Left lung (tissue), 10 donors: ENCODE measurements around the gene PFKM. TPM values are rescaled to one million over a fixed set of nuclear protein-coding genes. Genes with fewer than 3 reads are reported as not detected.
A peak's percentile ranks its signal among the peaks of the same experiment; 100 is the strongest.

ENCODE experiments used
- ATAC-seq: fragments of 200-7000 bp; cut with Tn5 transposase; one replicate; pipeline ENCODE4 v1.9.1; 2020; ENCODE audit warnings: moderate library complexity
- DNase-seq, 4 donors: peaks; one replicate each; pipeline ENCODE4 v3.0.0-alpha.2; 2013 to 2020
- H3K27ac ChIP-seq, 2 donors: fragments of 200-600 bp; sonication (generic) in 1 of 2; one replicate each; pipeline versions ENCODE4 v1.5.0 to v1.8.0; 2020 to 2021
- H3K27me3 ChIP-seq, 2 donors: fragments of 200-600 bp; sonication (generic) in 1 of 2; one replicate each; pipeline versions ENCODE4 v1.5.0 to v1.8.0; 2020 to 2021
- H3K36me3 ChIP-seq, 2 donors: fragments of 200-600 bp; sonication (generic) in 1 of 2; one replicate each; pipeline versions ENCODE4 v1.5.0 to v1.8.0; 2020 to 2021
- H3K4me1 ChIP-seq, 2 donors: fragments of 200-600 bp; one replicate each; pipeline ENCODE4 v1.8.0; 2021
- H3K4me3 ChIP-seq, 2 donors: fragments of 200-600 bp; sonication (generic) in 1 of 2; one replicate each; pipeline versions ENCODE4 v1.5.0 to v1.8.0; 2020 to 2021; ENCODE audit warnings: mild to moderate bottlenecking in 1 of 2
- H3K9me3 ChIP-seq, 2 donors: fragments of 200-600 bp; sonication (generic) in 1 of 2; one replicate each; pipeline versions ENCODE4 v1.5.0 to v1.8.0; 2020 to 2021
- intact Hi-C, 2 donors: fragments of 100-400 bp; cut with DNase I; formaldehyde crosslinking; loops; one replicate each; pipeline versions ENCODE4 v1.11.2 to v1.14.2; 2022
- polyA plus RNA-seq, 6 donors: library from polyadenylated mRNA; unstranded; fragments of 120-200 nt; gene quantifications; one replicate each; pipeline ENCODE4 v1.2.1, GENCODE V29; 2013; ENCODE audit not compliant: insufficient read length in 6 of 6
- total RNA-seq, 2 donors: library from RNA; stranded (reverse); fragmentation: NEBNext Ultra II Directional; extraction: Animal tissue kit (Norgen Biotek cat#: 25700); gene quantifications; one replicate each; pipeline ENCODE4 v1.2.1, GENCODE V29; 2021
- TF ChIP-seq, protein P1 (sequence below), 2 donors: fragments of 200-600 bp; sonication (generic) in 1 of 2; IDR thresholded peaks; one replicate each; pipeline versions ENCODE4 v1.5.0 to v1.8.0; 2021; ENCODE audit warnings: antibody characterized with exemption in 2 of 2
- donor health status: DM: no; HTN: yes; CAD: no.
- donor health status: DM: no; HTN: no; CAD: no.

PFKM gene
- total and polyA plus RNA-seq, 8 donors, result 52.3 to 97.9 (median 73.2) TPM

DNA sequence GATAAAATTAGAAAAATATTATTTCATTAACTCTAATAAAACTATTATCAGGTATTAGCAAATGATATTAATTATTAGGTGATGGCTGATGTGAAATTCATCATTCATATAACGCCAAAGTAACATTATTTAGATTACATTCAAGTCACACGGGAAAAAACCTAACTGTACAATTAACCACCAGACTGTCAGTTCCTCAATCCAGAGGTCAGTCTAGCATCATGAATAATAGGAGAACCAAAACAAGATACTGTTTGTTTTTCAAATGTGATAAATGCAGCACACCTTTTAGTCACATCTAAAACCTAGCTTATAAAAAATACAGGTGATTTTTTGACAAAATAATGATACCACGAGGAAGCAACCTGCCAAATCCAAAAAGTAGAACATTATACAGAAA, 32.8 kb upstream of the PFKM start:
- intact Hi-C loops, result no loop called here
- Histone ChIP-seq H3K27ac (no peak overlapping the region), H3K9me3 (no peaks in the 10 kb centered on the region), H3K4me3 (no peak overlapping the region), H3K27me3 (no peaks in the 10 kb centered on the region), H3K36me3 (peaks cover 0 to 97% of the 10 kb centered on the region in 2 donors), H3K4me1 (no peaks in the 10 kb centered on the region)
- ATAC-seq, result no peak
- no peak for DNase-seq
- TF ChIP-seq, protein P1, sequence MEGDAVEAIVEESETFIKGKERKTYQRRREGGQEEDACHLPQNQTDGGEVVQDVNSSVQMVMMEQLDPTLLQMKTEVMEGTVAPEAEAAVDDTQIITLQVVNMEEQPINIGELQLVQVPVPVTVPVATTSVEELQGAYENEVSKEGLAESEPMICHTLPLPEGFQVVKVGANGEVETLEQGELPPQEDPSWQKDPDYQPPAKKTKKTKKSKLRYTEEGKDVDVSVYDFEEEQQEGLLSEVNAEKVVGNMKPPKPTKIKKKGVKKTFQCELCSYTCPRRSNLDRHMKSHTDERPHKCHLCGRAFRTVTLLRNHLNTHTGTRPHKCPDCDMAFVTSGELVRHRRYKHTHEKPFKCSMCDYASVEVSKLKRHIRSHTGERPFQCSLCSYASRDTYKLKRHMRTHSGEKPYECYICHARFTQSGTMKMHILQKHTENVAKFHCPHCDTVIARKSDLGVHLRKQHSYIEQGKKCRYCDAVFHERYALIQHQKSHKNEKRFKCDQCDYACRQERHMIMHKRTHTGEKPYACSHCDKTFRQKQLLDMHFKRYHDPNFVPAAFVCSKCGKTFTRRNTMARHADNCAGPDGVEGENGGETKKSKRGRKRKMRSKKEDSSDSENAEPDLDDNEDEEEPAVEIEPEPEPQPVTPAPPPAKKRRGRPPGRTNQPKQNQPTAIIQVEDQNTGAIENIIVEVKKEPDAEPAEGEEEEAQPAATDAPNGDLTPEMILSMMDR (IDR thresholded peaks at IDR 0.05), result no peak

DNA sequence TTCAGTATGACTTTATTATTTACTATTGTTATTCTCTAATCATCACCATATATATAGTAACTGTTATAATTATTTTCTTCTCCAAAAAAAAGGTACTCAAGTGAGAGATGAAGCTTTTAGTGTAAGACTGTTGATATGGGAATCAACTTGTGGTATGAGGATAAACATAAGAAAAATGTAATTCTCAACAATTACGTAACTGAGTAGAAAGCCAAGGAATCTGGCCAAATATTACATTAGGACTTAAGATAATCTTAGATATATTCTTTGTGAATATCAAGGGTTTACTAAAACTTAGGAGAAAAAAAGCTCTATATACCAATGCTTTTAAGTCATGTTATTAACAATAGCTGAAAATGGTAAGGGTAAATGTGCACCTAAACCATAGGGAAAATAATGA, 26.6 kb upstream of the PFKM start:
- Histone ChIP-seq H3K4me3 (no peak overlapping the region), H3K27ac (no peak overlapping the region), H3K27me3 (no peaks in the 10 kb centered on the region), H3K9me3 (no peaks in the 10 kb centered on the region), H3K4me1 (no peaks in the 10 kb centered on the region), H3K36me3 (peaks cover 0 to 92% of the 10 kb centered on the region in 2 donors)
- intact Hi-C loops, result no loop called here
- DNase-seq (peak in 2 of 4 donors; percentile 22 to 35), ATAC-seq (no peak)
- TF ChIP-seq, protein P1 (IDR thresholded peaks at IDR 0.05), result no peak

DNA sequence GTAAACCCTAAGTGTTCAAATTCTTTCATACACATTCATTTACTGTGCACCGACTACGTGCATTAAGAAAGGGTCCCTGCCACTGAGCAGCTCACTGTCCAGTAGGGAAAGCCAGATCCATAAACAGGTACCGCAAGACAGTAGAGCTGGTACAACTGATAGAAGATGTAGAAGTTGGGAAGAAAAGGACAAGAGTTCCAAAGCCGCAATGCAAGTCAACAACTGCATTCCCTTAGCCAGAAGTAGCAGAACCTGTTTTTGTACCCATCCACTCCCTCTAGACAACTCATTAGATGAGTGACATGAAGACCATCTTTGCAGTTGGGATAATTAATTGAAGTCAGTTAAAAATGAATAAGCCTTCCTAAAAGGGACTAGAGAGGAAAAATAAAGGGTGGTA, 14.6 kb upstream of the PFKM start:
- peak overlapping the region; percentile 85 to 88 for H3K4me3 ChIP-seq
- TF ChIP-seq, protein P1 (IDR thresholded peaks at IDR 0.05), result no peak
- H3K4me1 ChIP-seq, result peaks cover 17 to 30% of the 10 kb centered on the region in 2 donors
- H3K36me3 ChIP-seq, result no peaks in the 10 kb centered on the region
- H3K27ac ChIP-seq, result peak overlapping the region in 1 of 2 donors; percentile 96
- intact Hi-C loops, result no loop called here
- H3K9me3 ChIP-seq, result no peaks in the 10 kb centered on the region
- no peak for DNase-seq
- no peak for ATAC-seq
- no peaks in the 10 kb centered on the region for H3K27me3 ChIP-seq

DNA sequence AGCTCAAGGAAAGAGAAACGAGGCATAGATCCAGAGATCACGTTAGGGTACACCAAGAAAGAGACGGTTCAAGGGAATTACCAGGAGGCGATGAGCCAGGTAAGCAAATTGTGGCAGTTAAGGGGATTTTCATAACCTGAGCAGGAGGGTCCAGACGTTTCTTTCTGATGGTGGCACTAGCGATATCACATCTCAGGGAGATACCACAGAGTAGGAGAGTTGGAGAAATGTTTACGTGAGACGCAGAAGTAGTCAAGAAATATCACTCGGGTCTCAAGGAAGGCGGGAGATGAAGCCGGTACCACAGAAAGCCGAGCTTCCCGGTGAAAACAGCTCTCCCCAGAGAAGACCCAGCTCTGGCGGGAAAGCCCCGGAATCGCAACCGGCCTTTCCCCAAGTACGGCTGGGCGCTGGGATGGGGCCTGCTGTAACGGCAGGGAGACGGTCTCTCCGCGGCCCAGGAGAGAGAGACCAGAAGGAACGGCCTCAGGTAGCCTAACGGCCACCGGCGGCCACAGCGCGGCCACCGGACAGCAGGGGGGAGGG, 13.8 kb upstream of the PFKM start:
- H3K27ac ChIP-seq, result peak overlapping the region; percentile 96 to 97
- intact Hi-C loops, result loop anchor here in 1 of 2 donors (5.0 kb wide), 1 partner anchor 52 kb away; the partner anchor contains the start of gene ASB8
- DNase-seq, result no peak
- H3K9me3 ChIP-seq, result no peaks in the 10 kb centered on the region
- no peaks in the 10 kb centered on the region for H3K27me3 ChIP-seq
- TF ChIP-seq, protein P1 (IDR thresholded peaks at IDR 0.05), result no peak
- H3K36me3 ChIP-seq, result no peaks in the 10 kb centered on the region
- H3K4me1 ChIP-seq, result peaks cover 17 to 34% of the 10 kb centered on the region in 2 donors
- peak overlapping the region; percentile 85 to 88 for H3K4me3 ChIP-seq
- ATAC-seq, result peak; percentile 5

DNA sequence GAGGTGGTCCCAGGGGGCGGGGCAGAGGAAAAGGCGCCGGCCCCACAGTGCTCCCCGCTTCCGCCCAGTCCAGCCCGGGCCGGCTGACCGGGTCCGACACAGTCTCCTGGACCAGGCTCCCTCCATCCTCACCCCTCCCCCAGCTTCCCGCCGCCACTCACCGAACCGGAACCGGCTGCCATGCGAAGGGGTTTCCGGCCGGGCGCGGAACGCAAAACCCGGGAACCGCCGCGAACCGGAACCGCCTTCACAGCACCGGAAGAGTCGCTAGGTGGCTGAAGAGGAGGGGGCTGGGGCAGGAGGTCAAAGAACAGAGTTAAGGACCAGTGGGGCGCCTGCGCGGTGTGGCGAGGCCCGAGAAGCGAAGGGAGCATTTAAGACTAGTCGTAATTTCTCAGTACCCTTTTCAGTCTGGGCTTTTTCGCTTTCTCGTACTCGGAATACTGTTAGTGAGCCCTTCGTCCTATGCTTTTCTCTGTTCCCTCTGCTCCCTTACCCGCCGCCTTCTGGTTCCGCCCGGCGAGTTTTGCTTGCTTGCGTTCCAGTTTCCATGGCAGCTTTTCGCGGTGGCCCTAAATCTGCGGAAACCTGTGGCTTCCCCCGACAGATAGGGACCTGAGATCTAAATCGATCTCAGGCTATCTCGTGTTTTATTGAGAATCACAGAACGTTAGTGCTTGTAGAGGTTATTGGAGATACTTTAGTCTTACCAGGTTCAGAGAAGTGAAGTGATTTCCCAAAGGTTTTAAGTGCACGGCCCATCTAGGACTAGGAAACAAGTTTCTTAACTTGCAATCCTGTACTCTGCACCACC, 13.1 kb upstream of the PFKM start, which contains the start of gene SENP1:
Gene SENP1 (minus strand): TSS at position 213 of the 814 bp plus-strand sequence. CDS start 4,607 bp downstream, outside the sequence.
- TF ChIP-seq, protein P1 (IDR thresholded peaks at IDR 0.05), result no peak
- ATAC-seq (peak; percentile 91), DNase-seq (peak; percentile 88 to 95 (median 90))
- H3K27me3 ChIP-seq, result no peaks in the 10 kb centered on the region
- peak within 1 kb of the TSS; percentile 96 to 97 for H3K27ac ChIP-seq
- H3K4me1 ChIP-seq, result peaks cover 17 to 37% of the 10 kb centered on the region in 2 donors
- no peaks in the 10 kb centered on the region for H3K36me3 ChIP-seq
- H3K9me3 ChIP-seq, result no peaks in the 10 kb centered on the region
- intact Hi-C loops, result loop anchor here in 1 of 2 donors (5.0 kb wide), 1 partner anchor 51 kb away; the partner anchor contains the start of gene ASB8
- peak within 1 kb of the TSS; percentile 85 to 88 for H3K4me3 ChIP-seq
